ENCODE data around the gene SNX3.

GRCh38 chr6:108274546-108274945 lies 13.7 kb upstream of the SNX3 start:
- TF ChIP-seq, protein P1, sequence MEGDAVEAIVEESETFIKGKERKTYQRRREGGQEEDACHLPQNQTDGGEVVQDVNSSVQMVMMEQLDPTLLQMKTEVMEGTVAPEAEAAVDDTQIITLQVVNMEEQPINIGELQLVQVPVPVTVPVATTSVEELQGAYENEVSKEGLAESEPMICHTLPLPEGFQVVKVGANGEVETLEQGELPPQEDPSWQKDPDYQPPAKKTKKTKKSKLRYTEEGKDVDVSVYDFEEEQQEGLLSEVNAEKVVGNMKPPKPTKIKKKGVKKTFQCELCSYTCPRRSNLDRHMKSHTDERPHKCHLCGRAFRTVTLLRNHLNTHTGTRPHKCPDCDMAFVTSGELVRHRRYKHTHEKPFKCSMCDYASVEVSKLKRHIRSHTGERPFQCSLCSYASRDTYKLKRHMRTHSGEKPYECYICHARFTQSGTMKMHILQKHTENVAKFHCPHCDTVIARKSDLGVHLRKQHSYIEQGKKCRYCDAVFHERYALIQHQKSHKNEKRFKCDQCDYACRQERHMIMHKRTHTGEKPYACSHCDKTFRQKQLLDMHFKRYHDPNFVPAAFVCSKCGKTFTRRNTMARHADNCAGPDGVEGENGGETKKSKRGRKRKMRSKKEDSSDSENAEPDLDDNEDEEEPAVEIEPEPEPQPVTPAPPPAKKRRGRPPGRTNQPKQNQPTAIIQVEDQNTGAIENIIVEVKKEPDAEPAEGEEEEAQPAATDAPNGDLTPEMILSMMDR (IDR thresholded peaks at IDR 0.05; ENCODE audit: borderline replicate concordance, extremely low read depth, low read length, poor library complexity, severe bottlenecking), result no peak
- TF ChIP-seq EZH2 (IDR thresholded peaks at IDR 0.05; ENCODE audit: borderline replicate concordance, low read depth, low read length, severe bottlenecking), result no peak

Measured in DND-41 (cell line).